ENCODE data around the gene ZNF586.
"Not testable (repeated sequence)": the region's sequence is repeated elsewhere in the genome, so short reads cannot be mapped to it uniquely, and the experiment has no call there.

DNA sequence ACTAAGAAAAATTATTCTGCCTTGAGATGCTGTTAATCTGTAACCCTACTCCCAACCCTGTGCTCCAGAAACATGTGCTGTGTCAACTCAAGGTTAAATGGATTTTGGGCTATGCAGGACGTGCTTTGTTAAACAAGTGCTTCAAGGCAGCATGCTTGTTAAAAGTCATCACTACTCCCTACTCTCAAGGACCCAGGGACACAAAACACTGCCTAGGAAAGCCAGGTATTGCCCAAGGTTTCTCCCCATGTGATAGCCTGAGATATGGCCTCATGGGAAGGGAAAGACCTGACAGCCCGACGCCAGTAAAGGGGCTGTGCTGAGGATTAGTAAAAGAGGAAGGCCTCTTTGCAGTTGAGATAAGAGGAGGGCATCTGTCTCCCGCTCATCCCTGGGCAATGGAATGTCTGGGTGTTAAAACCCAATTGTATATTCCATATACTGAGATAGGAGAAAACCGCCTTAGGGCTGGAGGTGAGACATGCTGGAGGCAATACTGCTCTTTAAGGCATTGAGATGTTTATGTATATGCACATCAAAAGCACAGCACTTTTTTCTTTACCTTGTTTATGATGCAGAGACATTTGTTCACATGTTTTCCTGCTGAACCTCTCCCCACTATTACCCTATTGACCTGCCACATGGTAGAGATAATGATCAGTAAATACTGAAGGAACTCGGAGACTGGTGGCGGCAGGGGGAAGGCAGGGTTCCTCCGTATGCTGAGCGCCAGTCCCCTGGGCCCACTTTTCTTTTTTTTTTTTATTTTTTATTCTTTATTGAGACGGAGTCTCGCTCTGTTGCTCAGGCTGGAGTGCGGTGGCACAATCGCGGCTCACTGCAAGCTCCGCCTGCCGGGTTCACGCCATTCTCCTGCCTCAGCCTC lies 41.2 kb downstream of the ZNF586 start:
- TF ChIP-seq, protein P1, sequence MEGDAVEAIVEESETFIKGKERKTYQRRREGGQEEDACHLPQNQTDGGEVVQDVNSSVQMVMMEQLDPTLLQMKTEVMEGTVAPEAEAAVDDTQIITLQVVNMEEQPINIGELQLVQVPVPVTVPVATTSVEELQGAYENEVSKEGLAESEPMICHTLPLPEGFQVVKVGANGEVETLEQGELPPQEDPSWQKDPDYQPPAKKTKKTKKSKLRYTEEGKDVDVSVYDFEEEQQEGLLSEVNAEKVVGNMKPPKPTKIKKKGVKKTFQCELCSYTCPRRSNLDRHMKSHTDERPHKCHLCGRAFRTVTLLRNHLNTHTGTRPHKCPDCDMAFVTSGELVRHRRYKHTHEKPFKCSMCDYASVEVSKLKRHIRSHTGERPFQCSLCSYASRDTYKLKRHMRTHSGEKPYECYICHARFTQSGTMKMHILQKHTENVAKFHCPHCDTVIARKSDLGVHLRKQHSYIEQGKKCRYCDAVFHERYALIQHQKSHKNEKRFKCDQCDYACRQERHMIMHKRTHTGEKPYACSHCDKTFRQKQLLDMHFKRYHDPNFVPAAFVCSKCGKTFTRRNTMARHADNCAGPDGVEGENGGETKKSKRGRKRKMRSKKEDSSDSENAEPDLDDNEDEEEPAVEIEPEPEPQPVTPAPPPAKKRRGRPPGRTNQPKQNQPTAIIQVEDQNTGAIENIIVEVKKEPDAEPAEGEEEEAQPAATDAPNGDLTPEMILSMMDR (IDR thresholded peaks at IDR 0.05) = not testable (repeated sequence)
- TF ChIP-seq POLR2AphosphoS5, POLR2A, EP300 (IDR thresholded peaks at IDR 0.05): not testable (repeated sequence)
